Spleen (tissue), 11 donors: ENCODE results near the gene EHD2. TPM values are rescaled to one million over a fixed set of nuclear protein-coding genes. Genes with fewer than 3 reads are reported as not detected.
A peak's percentile ranks its signal among the peaks of the same experiment; 100 is the strongest.

Experiments used
- DNase-seq: peaks from one replicate; pipeline ENCODE4 v3.0.0-alpha.2; 2020
- H3K27ac ChIP-seq, 8 donors: fragments of 200-600 bp; sonication (generic) in 7 of 8; 1 replicate in 4 of 8; 2 replicates in 4 of 8; pipeline versions ENCODE4 v1.5.0 to v1.8.0; 2016 to 2021; ENCODE audit warnings: inconsistent platforms in 4 of 8, mild to moderate bottlenecking in 4 of 8, moderate library complexity in 1 of 8
- H3K27me3 ChIP-seq, 7 donors: fragments of 200-600 bp; sonication (generic) in 6 of 7; replicated peaks in 1 of 7; 1 replicate in 4 of 7; 2 replicates in 3 of 7; pipeline versions ENCODE4 v1.5.0 to v1.8.0; 2016 to 2021; ENCODE audit warnings: inconsistent platforms in 3 of 7, mild to moderate bottlenecking in 1 of 7
- H3K36me3 ChIP-seq, 6 donors: fragments of 200-600 bp; sonication (generic) in 5 of 6; 1 replicate in 4 of 6; 2 replicates in 2 of 6; pipeline versions ENCODE4 v1.5.0 to v1.8.0; 2016 to 2021; ENCODE audit warnings: inconsistent platforms in 2 of 6
- H3K4me1 ChIP-seq, 6 donors: fragments of 200-600 bp; sonication (generic) in 5 of 6; 1 replicate in 3 of 6; 2 replicates in 3 of 6; pipeline versions ENCODE4 v1.5.0 to v1.8.0; 2016 to 2021; ENCODE audit warnings: inconsistent platforms in 3 of 6
- H3K4me3 ChIP-seq, 8 donors: fragments of 200-600 bp; sonication (generic) in 7 of 8; 1 replicate in 4 of 8; 2 replicates in 4 of 8; pipeline versions ENCODE4 v1.5.0 to v1.8.0; 2016 to 2021; ENCODE audit warnings: inconsistent platforms in 4 of 8, mild to moderate bottlenecking in 4 of 8, moderate library complexity in 2 of 8
- H3K9me3 ChIP-seq, 8 donors: fragments of 200-600 bp; sonication (generic) in 7 of 8; 1 replicate in 4 of 8; 2 replicates in 4 of 8; pipeline versions ENCODE4 v1.5.0 to v1.8.0; 2016 to 2021; ENCODE audit warnings: inconsistent platforms in 4 of 8
- POLR2A ChIP-seq, 3 donors: fragments of 450-650 bp; IDR thresholded peaks; one replicate each; pipeline ENCODE4 v1.5.1; 2017; ENCODE audit warnings: antibody characterized with exemption in 3 of 3, mild to moderate bottlenecking in 1 of 3
- POLR2AphosphoS5 ChIP-seq, 3 donors: sonication (generic); formaldehyde crosslinking; IDR thresholded peaks; one replicate each; pipeline ENCODE4 v1.5.1; 2017; ENCODE audit warnings: antibody characterized with exemption in 3 of 3
- WGBS, 5 donors: extraction: QIAGEN DNeasy Blood & Tissue Kit in 3 of 5; methylation state at CpG; one replicate each; pipeline versions ENCODE4 v1.1.5 to v1.1.7; 2013 to 2018; 5-methylcytosine and 5-hydroxymethylcytosine counted together
- intact Hi-C: fragments of 100-400 bp; cut with DNase I; formaldehyde crosslinking; loops from one replicate; pipeline ENCODE4 v1.15.0; 2023; ENCODE audit warnings: low total_unique reads
- polyA plus RNA-seq, 3 donors: library from polyadenylated mRNA; stranded (reverse); fragments of 200-250 nt; gene quantifications; one replicate each; pipeline ENCODE4 v1.2.1, GENCODE V29; 2013
- total RNA-seq, 7 donors: library from RNA; depleted of rRNA in 3 of 7; stranded (reverse); fragments of >200 nt in 3 of 7; fragmentation: NEBNext Ultra II Directional in 4 of 7; extraction: Animal tissue kit (Norgen Biotek cat#: 25700) in 4 of 7; gene quantifications; one replicate each; pipeline versions ENCODE4 v1.1.0 to v1.2.1, GENCODE V29; 2016 to 2021
- TF ChIP-seq, protein P1 (sequence below), 11 experiments: fragments of 200-600 bp in 7 of 11; fragments of 450-650 bp in 4 of 11; sonication (generic) in 4 of 11; IDR thresholded peaks in 8 of 11; conservative IDR thresholded peaks in 3 of 11; 1 replicate in 7 of 11; 2 replicates in 4 of 11; pipeline versions ENCODE4 v1.4.0 to v1.8.0; 2016 to 2021; ENCODE audit warnings: antibody characterized with exemption in 11 of 11, inconsistent platforms in 4 of 11, mild to moderate bottlenecking in 1 of 11
- donor health status: healthy with polysubstance abuse.
- donor health status: DM: no; HTN: no; CAD: no; lungs with moderate emphysema.
- donor health status: DM: no; HTN: no; CAD: no.
- donor health status: Bipolar disorder and iron deficiency.
- donor health status: healthy.
- donor health status: DM: no; HTN: no; CAD: no.
- donor health status: DM: yes; HTN: yes; CAD: no.

The EHD2 gene
- total and polyA plus RNA-seq, 10 donors, result 6.9 to 87.7 (median 57.5) TPM

DNA sequence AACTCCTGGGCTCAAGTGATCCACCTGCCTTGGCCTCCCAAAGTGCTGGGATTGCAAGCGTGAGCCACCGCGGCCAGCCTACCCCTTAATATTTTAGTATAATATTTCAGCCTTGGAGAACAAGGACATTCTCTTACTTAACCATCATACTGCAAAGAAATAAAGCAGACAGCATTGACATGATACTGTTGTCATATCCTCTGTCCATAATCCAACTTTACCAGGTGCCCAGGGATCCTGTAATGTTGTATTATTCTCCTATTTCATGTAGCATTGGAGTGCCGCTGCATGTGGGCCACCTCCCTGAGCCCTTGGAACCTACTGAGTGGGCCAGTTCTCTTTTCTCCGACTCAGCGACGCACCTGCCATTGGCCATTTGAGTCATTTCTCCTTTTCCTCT lies 21.4 kb upstream of the EHD2 start:
- Histone ChIP-seq H3K4me3 (no peak overlapping the region), H3K9me3 (no peaks in the 10 kb centered on the region), H3K4me1 (no peaks in the 10 kb centered on the region), H3K36me3 (peaks cover 0 to 82% (median 27%) of the 10 kb centered on the region in 6 donors), H3K27ac (no peak overlapping the region), H3K27me3 (no peaks in the 10 kb centered on the region)
- no peak for DNase-seq
- TF ChIP-seq, protein P1, sequence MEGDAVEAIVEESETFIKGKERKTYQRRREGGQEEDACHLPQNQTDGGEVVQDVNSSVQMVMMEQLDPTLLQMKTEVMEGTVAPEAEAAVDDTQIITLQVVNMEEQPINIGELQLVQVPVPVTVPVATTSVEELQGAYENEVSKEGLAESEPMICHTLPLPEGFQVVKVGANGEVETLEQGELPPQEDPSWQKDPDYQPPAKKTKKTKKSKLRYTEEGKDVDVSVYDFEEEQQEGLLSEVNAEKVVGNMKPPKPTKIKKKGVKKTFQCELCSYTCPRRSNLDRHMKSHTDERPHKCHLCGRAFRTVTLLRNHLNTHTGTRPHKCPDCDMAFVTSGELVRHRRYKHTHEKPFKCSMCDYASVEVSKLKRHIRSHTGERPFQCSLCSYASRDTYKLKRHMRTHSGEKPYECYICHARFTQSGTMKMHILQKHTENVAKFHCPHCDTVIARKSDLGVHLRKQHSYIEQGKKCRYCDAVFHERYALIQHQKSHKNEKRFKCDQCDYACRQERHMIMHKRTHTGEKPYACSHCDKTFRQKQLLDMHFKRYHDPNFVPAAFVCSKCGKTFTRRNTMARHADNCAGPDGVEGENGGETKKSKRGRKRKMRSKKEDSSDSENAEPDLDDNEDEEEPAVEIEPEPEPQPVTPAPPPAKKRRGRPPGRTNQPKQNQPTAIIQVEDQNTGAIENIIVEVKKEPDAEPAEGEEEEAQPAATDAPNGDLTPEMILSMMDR (IDR thresholded peaks at IDR 0.05 in 8 of 11, conservative IDR thresholded peaks at IDR 0.05 in 3 of 11), result no peak
- TF ChIP-seq POLR2A (IDR thresholded peaks at IDR 0.05) (no peak), POLR2AphosphoS5 (IDR thresholded peaks at IDR 0.05) (no peak)
- 55 to 99% (median 70%) methylated on average over 7 of the region's 7 CpGs for WGBS, 5 donors
- intact Hi-C loops, result no loop called here

DNA sequence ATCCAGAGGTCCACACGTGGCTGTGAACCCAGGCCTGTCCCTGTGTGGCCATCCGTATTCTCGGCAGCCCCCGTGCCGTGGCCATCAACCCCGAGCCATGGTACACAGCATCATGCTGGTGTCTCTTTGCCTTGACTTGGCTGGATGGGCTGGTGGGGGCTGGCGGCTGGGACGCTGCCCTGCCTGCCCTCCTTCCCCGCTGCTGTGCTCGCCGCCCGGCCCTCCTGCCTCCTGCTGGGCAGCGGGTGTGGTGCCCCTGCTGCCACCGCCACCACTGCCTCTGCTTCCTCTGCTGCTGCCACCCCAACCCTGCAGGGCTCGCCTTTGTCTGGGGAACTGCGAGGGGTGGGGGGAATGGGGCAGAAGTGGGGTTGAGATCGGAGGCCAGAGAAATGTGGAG lies 19.7 kb upstream of the EHD2 start:
- WGBS, 5 donors, result 90 to 95% (median 92%) methylated on average over 10 to 17 of the region's 17 CpGs
- no peaks in the 10 kb centered on the region for H3K9me3 ChIP-seq
- peaks cover 0 to 77% (median 28%) of the 10 kb centered on the region in 6 donors for H3K36me3 ChIP-seq
- H3K27me3 ChIP-seq, result no peaks in the 10 kb centered on the region
- TF ChIP-seq POLR2AphosphoS5 (IDR thresholded peaks at IDR 0.05), result peak in 1 of 3 donors; percentile 55
- TF ChIP-seq, protein P1 (IDR thresholded peaks at IDR 0.05 in 8 of 11, conservative IDR thresholded peaks at IDR 0.05 in 3 of 11), result no peak
- no peak for DNase-seq
- intact Hi-C loops, result no loop called here
- no peak overlapping the region for H3K27ac ChIP-seq
- H3K4me3 ChIP-seq, result no peak overlapping the region
- peaks cover 0 to 10% (median 6%) of the 10 kb centered on the region in 6 donors for H3K4me1 ChIP-seq

DNA sequence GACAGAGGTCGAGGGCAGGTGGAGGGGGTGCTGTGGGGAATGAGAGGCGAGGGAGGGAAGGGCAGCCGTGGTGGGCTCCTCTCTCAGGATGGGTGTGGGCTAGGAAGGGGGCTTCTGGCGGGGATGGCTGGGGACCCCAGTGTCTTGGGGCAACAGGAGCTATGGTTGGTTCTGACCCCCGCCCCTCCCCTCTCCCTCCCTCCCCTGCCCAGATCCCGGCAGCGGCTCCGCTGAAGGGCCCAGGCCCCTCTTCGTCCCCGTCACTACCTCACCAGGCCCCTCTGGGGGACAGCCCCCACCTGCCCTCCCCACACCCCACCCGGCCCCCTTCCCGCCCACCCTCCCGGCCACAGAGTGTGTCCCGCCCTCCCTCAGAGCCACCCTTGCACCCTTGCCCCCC lies 19.3 kb upstream of the EHD2 start:
- WGBS, 5 donors, result 84 to 100% (median 91%) methylated on average over 5 to 14 of the region's 14 CpGs
- Histone ChIP-seq H3K36me3 (peaks cover 0 to 79% (median 32%) of the 10 kb centered on the region in 6 donors), H3K9me3 (no peaks in the 10 kb centered on the region), H3K4me1 (peaks cover 0 to 11% (median 6%) of the 10 kb centered on the region in 6 donors), H3K27ac (no peak overlapping the region), H3K4me3 (no peak overlapping the region), H3K27me3 (no peaks in the 10 kb centered on the region)
- intact Hi-C loops, result no loop called here
- no peak for TF ChIP-seq POLR2AphosphoS5 (IDR thresholded peaks at IDR 0.05)
- TF ChIP-seq, protein P1 (IDR thresholded peaks at IDR 0.05 in 8 of 11, conservative IDR thresholded peaks at IDR 0.05 in 3 of 11), result no peak
- TF ChIP-seq POLR2A (IDR thresholded peaks at IDR 0.05), result no peak
- no peak for DNase-seq

DNA sequence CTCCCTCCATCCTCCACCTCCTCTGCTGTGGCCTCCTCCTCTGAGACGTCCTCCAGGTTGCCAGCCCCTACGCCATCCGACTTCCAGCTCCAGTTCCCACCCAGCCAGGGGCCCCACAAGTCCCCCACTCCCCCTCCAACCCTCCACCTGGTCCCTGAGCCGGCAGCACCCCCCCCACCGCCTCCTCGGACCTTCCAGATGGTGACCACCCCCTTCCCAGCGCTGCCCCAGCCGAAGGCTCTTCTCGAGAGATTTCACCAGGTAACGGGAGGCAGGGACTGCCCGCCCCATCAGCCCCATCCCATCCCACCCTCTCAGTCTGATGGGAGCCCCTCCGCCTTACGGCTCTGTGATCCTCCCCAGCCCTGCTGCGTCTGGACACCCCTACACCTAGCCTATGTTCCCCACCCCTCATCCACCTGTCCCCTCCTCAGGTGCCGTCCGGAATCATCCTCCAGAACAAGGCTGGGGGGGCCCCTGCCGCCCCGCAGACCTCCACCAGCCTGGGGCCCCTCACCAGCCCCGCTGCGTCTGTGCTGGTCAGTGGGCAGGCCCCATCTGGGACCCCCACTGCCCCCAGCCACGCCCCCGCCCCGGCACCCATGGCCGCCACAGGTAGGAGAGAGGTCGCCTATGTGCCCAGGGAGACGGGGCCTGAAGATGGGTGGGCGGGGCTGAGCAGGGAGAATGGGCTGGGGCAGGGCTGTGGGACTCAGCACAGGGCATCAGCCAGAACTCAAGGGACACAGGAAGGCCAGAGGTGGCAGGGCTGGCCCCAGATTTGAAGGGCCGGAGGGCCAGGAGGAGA lies 18.6 kb upstream of the EHD2 start:
- peaks cover 0 to 11% (median 6%) of the 10 kb centered on the region in 6 donors for H3K4me1 ChIP-seq
- no peak overlapping the region for H3K4me3 ChIP-seq
- no peak overlapping the region for H3K27ac ChIP-seq
- H3K9me3 ChIP-seq, result no peaks in the 10 kb centered on the region
- H3K27me3 ChIP-seq, result no peaks in the 10 kb centered on the region
- intact Hi-C loops, result no loop called here
- TF ChIP-seq POLR2AphosphoS5 (IDR thresholded peaks at IDR 0.05), result no peak
- TF ChIP-seq, protein P1 (IDR thresholded peaks at IDR 0.05 in 8 of 11, conservative IDR thresholded peaks at IDR 0.05 in 3 of 11), result no peak
- TF ChIP-seq POLR2A (IDR thresholded peaks at IDR 0.05), result no peak
- H3K36me3 ChIP-seq, result peaks cover 0 to 86% (median 38%) of the 10 kb centered on the region in 6 donors
- 88 to 95% (median 91%) methylated on average over 25 to 28 of the region's 28 CpGs for WGBS, 5 donors
- no peak for DNase-seq
